ENCODE results near the gene TPX2. TPM values are rescaled to one million over a fixed set of nuclear protein-coding genes. Genes with fewer than 3 reads are reported as not detected.

TPX2 gene
- total RNA-seq, 2 experiments from 2014 or later, result 112 to 113 TPM

DNA sequence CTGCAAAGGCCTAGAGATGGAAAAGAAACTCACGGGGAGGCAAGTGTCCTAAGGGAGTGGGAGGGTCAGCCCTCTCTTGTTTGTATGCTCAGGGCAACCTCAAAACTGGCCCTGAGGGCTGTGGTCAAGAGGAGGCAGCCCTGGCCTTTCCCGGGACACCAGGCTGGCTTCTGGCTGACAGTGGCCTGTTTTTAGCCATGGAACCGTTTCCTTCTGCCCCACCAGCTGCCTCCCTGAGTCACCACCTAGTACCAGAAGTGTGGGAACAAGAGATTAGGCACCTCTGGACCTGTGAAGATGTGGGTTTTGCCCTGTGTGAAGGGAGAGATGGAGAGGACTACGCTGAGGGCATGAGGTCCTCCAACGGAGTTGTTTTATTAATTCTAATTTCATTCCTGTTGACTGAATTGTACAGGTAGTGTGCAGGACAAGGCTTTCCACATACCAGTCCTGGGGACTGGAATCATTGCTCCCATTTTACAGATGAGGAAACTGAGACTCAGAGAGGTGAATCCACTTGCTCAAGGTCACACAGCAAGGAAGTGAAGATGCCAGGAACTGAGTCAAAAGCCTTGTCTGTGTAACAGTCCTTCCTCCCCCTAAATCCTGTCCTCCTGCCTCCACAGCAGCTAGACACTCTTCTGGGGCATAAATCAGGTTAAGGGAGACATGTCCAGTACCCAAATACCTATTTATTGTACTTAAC lies 100.8 kb downstream of the TPX2 start:
- Mint-ChIP-seq H3K9me3 (no peaks in the 10 kb centered on the region), H3K27ac (no peak overlapping the region), H3K4me3 (no peak overlapping the region), H3K4me1 (ENCODE audit: low read depth) (peaks cover 8% of the 10 kb centered on the region), H3K27me3 (no peaks in the 10 kb centered on the region), H3K36me3 (ENCODE audit: low read depth) (no peaks in the 10 kb centered on the region)
- TF ChIP-seq CTCF (IDR thresholded peaks at IDR 0.05), result no peak
- ChIA-PET POLR2A (no interaction called here), CTCF (interaction anchor here (0.8 to 6.8 kb wide), 3 partner anchors 12 to 18 kb away, joined by 3 to 46 read pairs (median 18); no protein-coding TSS in a partner anchor)
- DNase-seq, result no peak
- intact Hi-C loops (cut with micrococcal nuclease), result no loop called here
- no peak for ATAC-seq

GRCh38 chr20:31840906-31841816 lies 102.1 kb downstream of the TPX2 start:
- peaks cover 4% of the 10 kb centered on the region for H3K4me1 Mint-ChIP-seq (ENCODE audit: low read depth)
- H3K27me3 Mint-ChIP-seq, result no peaks in the 10 kb centered on the region
- no peak overlapping the region for H3K27ac Mint-ChIP-seq
- no peaks in the 10 kb centered on the region for H3K36me3 Mint-ChIP-seq (ENCODE audit: low read depth)
- TF ChIP-seq CTCF (IDR thresholded peaks at IDR 0.05), result no peak
- ChIA-PET CTCF (interaction anchor here (0.8 to 1.7 kb wide), 3 partner anchors 9 to 18 kb away, joined by 3 to 6 read pairs (median 5); no protein-coding TSS in a partner anchor), POLR2A (no interaction called here)
- intact Hi-C loops (cut with micrococcal nuclease), result no loop called here
- H3K9me3 Mint-ChIP-seq, result no peaks in the 10 kb centered on the region
- no peak for DNase-seq
- H3K4me3 Mint-ChIP-seq, result no peak overlapping the region
- ATAC-seq, result no peak

DNA sequence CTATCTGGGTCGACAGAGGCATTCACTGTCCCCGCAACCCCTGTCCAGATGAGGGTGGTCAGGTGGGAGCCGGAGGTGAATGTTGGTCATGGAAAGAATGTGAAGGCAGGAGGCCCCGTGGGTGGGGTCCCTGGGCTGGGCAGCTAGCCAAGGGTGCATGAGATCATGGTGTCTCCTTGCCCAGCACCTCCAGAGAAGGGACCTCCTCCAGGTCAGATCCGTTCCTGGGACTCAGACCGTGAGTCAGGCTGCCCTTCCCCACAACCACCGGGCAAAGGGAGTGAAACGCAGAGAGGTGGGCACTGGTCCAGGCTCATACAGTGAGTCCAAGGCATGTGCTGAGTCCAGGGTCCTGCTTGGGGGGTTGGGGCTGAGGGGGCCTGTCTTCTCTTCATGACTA lies 102.8 kb downstream of the TPX2 start:
- POLR2A ChIA-PET, result no interaction called here
- ATAC-seq, result no peak
- no peak for DNase-seq
- Mint-ChIP-seq H3K27ac (no peak overlapping the region), H3K4me3 (no peak overlapping the region), H3K9me3 (no peaks in the 10 kb centered on the region), H3K4me1 (ENCODE audit: low read depth) (no peaks in the 10 kb centered on the region), H3K36me3 (ENCODE audit: low read depth) (no peaks in the 10 kb centered on the region), H3K27me3 (no peaks in the 10 kb centered on the region)
- intact Hi-C loops (cut with micrococcal nuclease), result no loop called here
- CTCF ChIA-PET, result interaction anchor here (1.4 to 2.3 kb wide), 3 partner anchors 10 to 19 kb away, joined by 5 to 8 read pairs (median 6); no protein-coding TSS in a partner anchor
- TF ChIP-seq CTCF (IDR thresholded peaks at IDR 0.05), result no peak

DNA sequence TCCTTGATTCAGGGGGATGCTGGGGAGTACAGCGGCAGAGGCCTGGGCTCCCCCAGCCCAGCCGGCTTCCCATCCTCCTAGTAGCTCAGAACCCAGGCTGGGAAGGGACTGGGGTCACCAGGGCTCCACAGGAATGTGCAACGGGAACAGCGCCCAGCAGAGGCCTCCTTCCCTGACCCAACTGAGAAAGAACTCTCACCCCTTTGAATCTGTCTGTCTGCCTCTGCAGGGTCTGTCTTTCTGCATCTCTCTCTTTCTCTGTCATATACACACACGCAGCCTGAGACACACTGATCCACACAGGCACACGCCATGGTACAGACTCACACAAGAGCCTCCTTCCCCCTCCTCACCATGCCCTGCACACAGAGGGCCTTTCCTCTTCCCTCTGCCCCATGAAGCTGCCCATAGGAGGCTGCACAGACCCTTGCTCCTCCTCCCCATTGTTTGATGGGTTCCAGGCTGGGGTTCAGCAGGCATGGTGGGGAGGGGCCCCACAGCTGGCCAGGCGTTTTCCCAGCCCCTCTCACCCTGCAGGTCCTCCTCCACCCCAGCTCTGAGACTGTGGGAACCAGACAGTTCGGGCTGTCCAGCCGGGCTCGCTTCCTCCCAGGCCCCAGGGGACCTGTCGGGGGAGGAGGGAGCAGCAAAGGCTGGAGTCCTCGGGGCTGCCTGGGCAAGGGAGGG lies 103.5 kb downstream of the TPX2 start:
- Mint-ChIP-seq H3K9me3 (no peaks in the 10 kb centered on the region), H3K27ac (no peak overlapping the region), H3K36me3 (ENCODE audit: low read depth) (no peaks in the 10 kb centered on the region), H3K27me3 (no peaks in the 10 kb centered on the region), H3K4me1 (ENCODE audit: low read depth) (no peaks in the 10 kb centered on the region), H3K4me3 (no peak overlapping the region)
- CTCF ChIA-PET, result interaction anchor here (1.3 to 2.3 kb wide), 3 partner anchors 8 to 20 kb away, joined by 4 to 8 read pairs (median 6); no protein-coding TSS in a partner anchor
- POLR2A ChIA-PET, result no interaction called here
- ATAC-seq, result no peak
- intact Hi-C loops (cut with micrococcal nuclease), result no loop called here
- TF ChIP-seq CTCF (IDR thresholded peaks at IDR 0.05), result no peak
- no peak for DNase-seq
